IMR-90 (cell line): ENCODE results near the gene NANS.

Experiments
- BHLHE40 ChIP-seq: fragments of 150-350 bp; IDR thresholded peaks from 2 replicates; pipeline ENCODE4 v1.6.1; 2016; ENCODE audit warnings: mild to moderate bottlenecking, low read depth, low read length
- CTCF ChIP-seq: conservative IDR thresholded peaks from 2 replicates; pipeline ENCODE4 v1.5.1; 2012; ENCODE audit warnings: mild to moderate bottlenecking, low read depth, low read length, improper control_type of control experiment
- ELK1 ChIP-seq: fragments of 150-350 bp; IDR thresholded peaks from 2 replicates; pipeline ENCODE4 v1.6.1; 2016; ENCODE audit warnings: low read depth, mild to moderate bottlenecking, low read length, moderate library complexity, borderline replicate concordance
- MAFK ChIP-seq: IDR thresholded peaks from 2 replicates; pipeline ENCODE4 v1.6.1; 2012; ENCODE audit warnings: low read depth, low read length, improper control_type of control experiment
- MAZ ChIP-seq: IDR thresholded peaks from 2 replicates; pipeline ENCODE4 v1.6.1; 2012; ENCODE audit warnings: low read depth, mild to moderate bottlenecking, low read length, improper control_type of control experiment, moderate library complexity, borderline replicate concordance
- MXI1 ChIP-seq: IDR thresholded peaks from 2 replicates; pipeline ENCODE4 v1.6.1; 2012; ENCODE audit warnings: low read depth, mild to moderate bottlenecking, low read length, moderate library complexity, borderline replicate concordance
- POLR2A ChIP-seq: IDR thresholded peaks from 2 replicates; pipeline ENCODE4 v1.6.1; 2012; ENCODE audit warnings: mild to moderate bottlenecking, low read depth, low read length
- RAD21 ChIP-seq: IDR thresholded peaks from 2 replicates; pipeline ENCODE4 v1.6.1; 2012; ENCODE audit warnings: low read length, improper control_type of control experiment
- USF2 ChIP-seq: fragments of 150-350 bp; IDR thresholded peaks from 2 replicates; pipeline ENCODE4 v1.6.1; 2017; ENCODE audit warnings: mild to moderate bottlenecking, antibody characterized with exemption, low read length, low read depth

- no peak for TF ChIP-seq CTCF
- TF ChIP-seq BHLHE40, result peak; percentile 76; the same call in 1 of the 2 replicates
- no peak for TF ChIP-seq USF2
- TF ChIP-seq MAFK, result no peak
- TF ChIP-seq MAZ, result no peak
- TF ChIP-seq POLR2A, result no peak
- TF ChIP-seq MXI1, result no peak
- no peak for TF ChIP-seq ELK1
- TF ChIP-seq RAD21, result no peak
These were observed 31.2 kb downstream of the NANS start for GRCh38 chr9:98087420-98088354.
